ENCODE measurements around the gene FGF21.

The FGF21 gene

GRCh38 chr19:48737360-48737998 is 17.8 kb upstream of the FGF21 start:
- Histone ChIP-seq H3K4me3 (replicated peaks; ENCODE audit: low read depth, low read length) (no peak overlapping the region), H3K27me3 (replicated peaks; ENCODE audit: control insufficient read depth, insufficient read depth, low read length) (no peaks in the 10 kb centered on the region; the same call in 1 of the 2 replicates), H3K36me3 (ENCODE audit: control insufficient read depth, insufficient read depth, low read length) (no peaks in the 10 kb centered on the region)
- TF ChIP-seq, protein P1, sequence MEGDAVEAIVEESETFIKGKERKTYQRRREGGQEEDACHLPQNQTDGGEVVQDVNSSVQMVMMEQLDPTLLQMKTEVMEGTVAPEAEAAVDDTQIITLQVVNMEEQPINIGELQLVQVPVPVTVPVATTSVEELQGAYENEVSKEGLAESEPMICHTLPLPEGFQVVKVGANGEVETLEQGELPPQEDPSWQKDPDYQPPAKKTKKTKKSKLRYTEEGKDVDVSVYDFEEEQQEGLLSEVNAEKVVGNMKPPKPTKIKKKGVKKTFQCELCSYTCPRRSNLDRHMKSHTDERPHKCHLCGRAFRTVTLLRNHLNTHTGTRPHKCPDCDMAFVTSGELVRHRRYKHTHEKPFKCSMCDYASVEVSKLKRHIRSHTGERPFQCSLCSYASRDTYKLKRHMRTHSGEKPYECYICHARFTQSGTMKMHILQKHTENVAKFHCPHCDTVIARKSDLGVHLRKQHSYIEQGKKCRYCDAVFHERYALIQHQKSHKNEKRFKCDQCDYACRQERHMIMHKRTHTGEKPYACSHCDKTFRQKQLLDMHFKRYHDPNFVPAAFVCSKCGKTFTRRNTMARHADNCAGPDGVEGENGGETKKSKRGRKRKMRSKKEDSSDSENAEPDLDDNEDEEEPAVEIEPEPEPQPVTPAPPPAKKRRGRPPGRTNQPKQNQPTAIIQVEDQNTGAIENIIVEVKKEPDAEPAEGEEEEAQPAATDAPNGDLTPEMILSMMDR (IDR thresholded peaks at IDR 0.05; ENCODE audit: insufficient read depth, low read length, poor library complexity, severe bottlenecking), result no peak
- no peak for DNase-seq (ENCODE audit: extremely low read depth, insufficient read length)

GRCh38 chr19:48738557-48739403 is 16.5 kb upstream of the FGF21 start:
- Histone ChIP-seq H3K36me3 (ENCODE audit: control insufficient read depth, insufficient read depth, low read length) (no peaks in the 10 kb centered on the region), H3K4me3 (replicated peaks; ENCODE audit: low read depth, low read length) (peak overlapping the region; percentile 41), H3K27me3 (replicated peaks; ENCODE audit: control insufficient read depth, insufficient read depth, low read length) (no peaks in the 10 kb centered on the region; the same call in 1 of the 2 replicates)
- TF ChIP-seq, protein P1 (IDR thresholded peaks at IDR 0.05; ENCODE audit: insufficient read depth, low read length, poor library complexity, severe bottlenecking), result peak; percentile 3
- peak; percentile 88 for DNase-seq (ENCODE audit: extremely low read depth, insufficient read length)

DNA sequence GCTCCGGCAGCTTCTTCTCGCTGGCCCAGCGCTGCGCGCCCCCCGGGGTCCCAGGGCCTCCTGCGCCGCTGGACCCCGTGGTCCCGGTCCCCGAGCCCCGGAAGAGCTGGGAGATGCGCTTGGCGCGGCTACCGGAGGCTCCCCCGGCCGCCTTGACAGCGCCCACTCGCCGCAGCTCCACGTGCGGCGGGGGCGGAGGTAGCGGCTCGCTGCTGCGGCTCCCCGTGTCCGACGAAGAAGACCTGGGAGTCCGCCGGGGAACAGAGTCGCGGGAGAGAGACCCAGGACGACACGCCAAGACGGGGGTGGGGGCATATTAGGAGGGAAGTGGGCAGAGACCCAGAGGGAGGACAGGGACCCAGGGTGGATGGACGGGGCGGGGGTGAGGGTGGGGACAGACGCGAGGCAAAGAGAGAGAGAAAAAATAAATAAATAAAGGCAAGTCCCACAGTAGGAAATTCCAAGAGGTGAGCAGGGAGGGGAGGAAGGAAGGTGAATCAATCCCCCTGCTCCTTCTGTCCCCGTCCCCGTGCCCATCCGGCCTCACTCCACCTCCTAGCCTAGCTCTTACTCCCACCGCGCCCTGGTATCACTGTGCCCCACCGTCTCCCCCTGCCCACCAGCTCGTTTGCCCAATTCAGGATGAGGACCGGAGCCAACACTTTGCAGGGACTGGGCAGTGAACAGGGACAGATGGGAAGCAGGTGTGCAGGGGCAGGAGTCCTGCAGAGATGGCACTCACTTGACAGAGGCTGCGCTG is 15.7 kb upstream of the FGF21 start:
- TF ChIP-seq, protein P1 (IDR thresholded peaks at IDR 0.05; ENCODE audit: insufficient read depth, low read length, poor library complexity, severe bottlenecking), result no peak
- no peak for DNase-seq (ENCODE audit: extremely low read depth, insufficient read length)
- Histone ChIP-seq H3K27me3 (replicated peaks; ENCODE audit: control insufficient read depth, insufficient read depth, low read length) (no peaks in the 10 kb centered on the region; the same call in 1 of the 2 replicates), H3K4me3 (replicated peaks; ENCODE audit: low read depth, low read length) (peak overlapping the region; percentile 41), H3K36me3 (ENCODE audit: control insufficient read depth, insufficient read depth, low read length) (no peaks in the 10 kb centered on the region)

DNA sequence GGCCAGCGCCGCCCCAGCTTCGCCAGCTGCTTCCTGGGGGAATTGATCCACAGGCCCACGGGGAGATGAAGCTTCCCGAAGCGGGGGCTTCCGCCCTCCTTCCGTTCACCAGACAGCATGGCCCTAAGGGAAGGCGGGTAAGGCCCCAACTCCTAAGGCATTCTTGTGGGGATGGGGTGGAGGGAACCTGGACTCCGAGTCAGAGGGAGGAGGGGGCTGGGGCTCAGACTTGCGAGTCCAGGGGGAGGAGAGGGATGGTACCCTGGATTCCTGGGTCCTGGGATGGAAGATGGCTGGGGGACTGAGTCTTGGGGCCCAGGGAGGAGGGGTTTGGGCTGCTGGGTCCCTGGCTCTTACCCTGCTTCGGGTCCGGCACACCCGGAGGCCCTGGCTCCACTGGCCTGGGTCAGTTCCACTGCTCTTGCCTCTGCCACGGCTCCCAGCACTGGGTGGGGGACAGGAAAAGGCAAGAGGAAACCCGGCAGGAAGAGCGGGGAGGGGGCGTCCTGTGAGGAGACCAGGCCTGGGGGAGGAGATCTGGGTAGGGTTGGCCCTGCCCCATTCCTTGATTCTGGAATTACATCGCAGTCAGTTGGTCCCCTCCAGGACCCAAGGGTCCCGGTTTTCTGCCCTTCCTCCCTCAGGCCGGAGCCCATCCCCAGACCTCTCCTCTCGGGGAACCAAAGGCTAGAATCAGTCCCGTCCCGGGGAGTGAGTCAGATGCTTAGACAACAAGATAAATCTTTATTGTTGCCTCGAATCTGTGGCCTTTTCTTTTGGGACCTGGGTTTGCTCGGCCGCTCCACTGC is 15.0 kb upstream of the FGF21 start, which contains the start of gene RASIP1:
Gene RASIP1 (minus strand): TSS at position 447 of the 809 bp plus-strand sequence. CDS start 328 bp downstream, at position 119.
- Histone ChIP-seq H3K36me3 (ENCODE audit: control insufficient read depth, insufficient read depth, low read length) (no peaks in the 10 kb centered on the region), H3K27me3 (replicated peaks; ENCODE audit: control insufficient read depth, insufficient read depth, low read length) (no peaks in the 10 kb centered on the region; the same call in 1 of the 2 replicates), H3K4me3 (replicated peaks; ENCODE audit: low read depth, low read length) (no peak within 1 kb of the TSS; the same call in 1 of the 2 replicates)
- TF ChIP-seq, protein P1 (IDR thresholded peaks at IDR 0.05; ENCODE audit: insufficient read depth, low read length, poor library complexity, severe bottlenecking), result no peak
- DNase-seq (ENCODE audit: extremely low read depth, insufficient read length), result no peak
